D721Med (cell line): Measurements from ENCODE around the gene TTC6.

Experiments used
- DNase-seq: peaks from one replicate; pipeline ENCODE4 v3.0.0; 2011; ENCODE audit warnings: low spot score; ENCODE audit not compliant: insufficient read length
- FAIRE-seq: peaks from 2 replicates; lab custom pipeline; 2011; peaks lifted over from hg19 to GRCh38; lab: Jason Lieb, UNC
- TF ChIP-seq, protein P1 (sequence below): IDR thresholded peaks from 2 replicates; pipeline ENCODE4 v1.5.1; 2012; ENCODE audit warnings: mild to moderate bottlenecking, control low read depth; ENCODE audit not compliant: insufficient read depth; ENCODE audit errors: missing control alignments

The TTC6 gene

DNA sequence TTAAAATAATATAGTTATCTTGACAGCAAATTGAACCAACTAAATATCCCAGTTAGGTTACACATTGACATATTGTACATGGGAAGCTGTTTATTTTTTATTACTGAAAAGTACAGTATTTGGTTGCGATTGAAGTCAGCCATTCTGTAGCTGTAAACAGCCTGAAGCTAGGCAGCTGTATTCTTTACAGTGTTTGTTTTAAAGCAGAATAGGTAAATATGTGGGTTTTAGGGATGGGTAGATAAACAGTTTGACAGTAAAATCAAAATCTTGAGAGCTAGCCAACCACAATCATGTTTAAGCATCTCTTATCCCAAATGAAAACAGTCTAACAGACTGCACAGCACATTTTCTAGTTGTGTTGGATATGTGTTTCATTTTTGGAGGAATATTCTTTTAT lies 45.7 kb downstream of the TTC6 start:
- TF ChIP-seq, protein P1, sequence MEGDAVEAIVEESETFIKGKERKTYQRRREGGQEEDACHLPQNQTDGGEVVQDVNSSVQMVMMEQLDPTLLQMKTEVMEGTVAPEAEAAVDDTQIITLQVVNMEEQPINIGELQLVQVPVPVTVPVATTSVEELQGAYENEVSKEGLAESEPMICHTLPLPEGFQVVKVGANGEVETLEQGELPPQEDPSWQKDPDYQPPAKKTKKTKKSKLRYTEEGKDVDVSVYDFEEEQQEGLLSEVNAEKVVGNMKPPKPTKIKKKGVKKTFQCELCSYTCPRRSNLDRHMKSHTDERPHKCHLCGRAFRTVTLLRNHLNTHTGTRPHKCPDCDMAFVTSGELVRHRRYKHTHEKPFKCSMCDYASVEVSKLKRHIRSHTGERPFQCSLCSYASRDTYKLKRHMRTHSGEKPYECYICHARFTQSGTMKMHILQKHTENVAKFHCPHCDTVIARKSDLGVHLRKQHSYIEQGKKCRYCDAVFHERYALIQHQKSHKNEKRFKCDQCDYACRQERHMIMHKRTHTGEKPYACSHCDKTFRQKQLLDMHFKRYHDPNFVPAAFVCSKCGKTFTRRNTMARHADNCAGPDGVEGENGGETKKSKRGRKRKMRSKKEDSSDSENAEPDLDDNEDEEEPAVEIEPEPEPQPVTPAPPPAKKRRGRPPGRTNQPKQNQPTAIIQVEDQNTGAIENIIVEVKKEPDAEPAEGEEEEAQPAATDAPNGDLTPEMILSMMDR = no peak
- DNase-seq = no peak
- FAIRE-seq = no peak

DNA sequence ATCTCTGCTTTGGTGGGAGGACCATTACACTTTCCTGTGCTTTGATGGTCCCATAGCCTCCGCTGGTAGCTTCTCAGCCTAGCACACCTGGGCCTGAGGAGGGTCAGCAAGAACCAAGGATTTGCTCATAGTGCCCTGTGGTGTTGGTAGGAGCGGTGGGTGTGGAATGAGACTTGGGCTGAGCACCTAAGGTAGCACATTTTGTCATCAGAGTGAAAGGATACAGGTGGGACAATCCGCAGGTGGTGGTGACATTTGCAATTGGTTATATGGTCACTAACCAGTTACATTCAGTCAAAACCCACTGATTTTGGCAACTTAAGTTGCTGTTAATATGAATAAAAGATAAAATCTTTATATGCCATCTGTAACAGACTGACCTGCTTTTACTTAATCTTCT lies 46.7 kb downstream of the TTC6 start:
- TF ChIP-seq, protein P1 = no peak
- FAIRE-seq (no peak), DNase-seq (no peak)

DNA sequence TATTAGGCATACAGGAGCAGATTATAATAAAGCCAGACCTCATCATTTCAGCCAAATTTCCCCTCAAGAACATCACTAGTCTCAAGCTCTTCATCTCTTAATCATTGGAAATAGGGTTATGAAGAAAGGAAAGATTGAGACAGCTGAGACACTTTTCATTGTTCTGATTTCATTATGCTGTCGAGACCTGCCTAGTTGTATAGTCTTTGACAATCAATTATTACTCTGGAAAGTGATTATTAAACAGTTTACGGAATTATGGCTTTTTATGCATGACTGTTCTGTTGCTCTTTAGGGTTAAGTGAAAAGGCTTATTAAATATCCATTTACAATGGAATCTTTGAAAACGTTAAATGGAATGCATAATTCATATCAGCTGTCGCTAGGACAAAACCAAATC lies 48.3 kb downstream of the TTC6 start:
- FAIRE-seq (no peak), DNase-seq (no peak)
- TF ChIP-seq, protein P1 = no peak
